Neutrophil (primary cell): ENCODE data around the gene ROR2.

Source experiments
- H3K27ac ChIP-seq: fragments of 200-600 bp; sonication (generic); 2 replicates; pipeline ENCODE4 v1.5.1; 2016; ENCODE audit warnings: mild to moderate bottlenecking, moderate library complexity
- H3K27me3 ChIP-seq: fragments of 200-600 bp; sonication (generic); 2 replicates; pipeline ENCODE4 v1.6.0; 2016; ENCODE audit warnings: mild to moderate bottlenecking
- H3K36me3 ChIP-seq: fragments of 200-600 bp; sonication (generic); 2 replicates; pipeline ENCODE4 v1.5.1; 2017
- H3K4me1 ChIP-seq, 2 experiments: fragments of 200-600 bp in 1 of 2; sonication (generic) in 1 of 2; 1 replicate in 1 of 2; 2 replicates in 1 of 2; pipeline versions ENCODE4 v1.5.1 to v1.6.1; 2013 to 2016; ENCODE audit warnings: low read depth in 1 of 2, low read length in 1 of 2, mild to moderate bottlenecking in 1 of 2, moderate library complexity in 1 of 2; ENCODE audit not compliant: control insufficient read depth in 1 of 2, insufficient read depth in 1 of 2
- H3K4me3 ChIP-seq, 2 experiments: fragments of 200-600 bp in 1 of 2; sonication (generic) in 1 of 2; 1 replicate in 1 of 2; 2 replicates in 1 of 2; pipeline ENCODE4 v1.5.1; 2013 to 2016; ENCODE audit warnings: low read depth in 1 of 2, low read length in 1 of 2, mild to moderate bottlenecking in 1 of 2, moderate library complexity in 1 of 2
- H3K9me3 ChIP-seq: fragments of 200-600 bp; sonication (generic); 2 replicates; pipeline ENCODE4 v1.5.1; 2016
- TF ChIP-seq, protein P1 (sequence below): fragments of 200-600 bp; sonication (generic); IDR thresholded peaks from 2 replicates; pipeline ENCODE4 v1.5.1; 2016; ENCODE audit warnings: antibody characterized with exemption

ROR2 gene

GRCh38 chr9:91908293-91908623 is 41.8 kb downstream of the ROR2 start:
- no peak overlapping the region for H3K27ac ChIP-seq
- peaks cover 25% of the 10 kb centered on the region for H3K27me3 ChIP-seq
- TF ChIP-seq, protein P1, sequence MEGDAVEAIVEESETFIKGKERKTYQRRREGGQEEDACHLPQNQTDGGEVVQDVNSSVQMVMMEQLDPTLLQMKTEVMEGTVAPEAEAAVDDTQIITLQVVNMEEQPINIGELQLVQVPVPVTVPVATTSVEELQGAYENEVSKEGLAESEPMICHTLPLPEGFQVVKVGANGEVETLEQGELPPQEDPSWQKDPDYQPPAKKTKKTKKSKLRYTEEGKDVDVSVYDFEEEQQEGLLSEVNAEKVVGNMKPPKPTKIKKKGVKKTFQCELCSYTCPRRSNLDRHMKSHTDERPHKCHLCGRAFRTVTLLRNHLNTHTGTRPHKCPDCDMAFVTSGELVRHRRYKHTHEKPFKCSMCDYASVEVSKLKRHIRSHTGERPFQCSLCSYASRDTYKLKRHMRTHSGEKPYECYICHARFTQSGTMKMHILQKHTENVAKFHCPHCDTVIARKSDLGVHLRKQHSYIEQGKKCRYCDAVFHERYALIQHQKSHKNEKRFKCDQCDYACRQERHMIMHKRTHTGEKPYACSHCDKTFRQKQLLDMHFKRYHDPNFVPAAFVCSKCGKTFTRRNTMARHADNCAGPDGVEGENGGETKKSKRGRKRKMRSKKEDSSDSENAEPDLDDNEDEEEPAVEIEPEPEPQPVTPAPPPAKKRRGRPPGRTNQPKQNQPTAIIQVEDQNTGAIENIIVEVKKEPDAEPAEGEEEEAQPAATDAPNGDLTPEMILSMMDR = no peak
- H3K4me1 ChIP-seq = peaks cover 10 to 11% of the 10 kb centered on the region in 2 experiments
- no peaks in the 10 kb centered on the region for H3K36me3 ChIP-seq
- H3K9me3 ChIP-seq = no peaks in the 10 kb centered on the region
- no peak overlapping the region for H3K4me3 ChIP-seq

DNA sequence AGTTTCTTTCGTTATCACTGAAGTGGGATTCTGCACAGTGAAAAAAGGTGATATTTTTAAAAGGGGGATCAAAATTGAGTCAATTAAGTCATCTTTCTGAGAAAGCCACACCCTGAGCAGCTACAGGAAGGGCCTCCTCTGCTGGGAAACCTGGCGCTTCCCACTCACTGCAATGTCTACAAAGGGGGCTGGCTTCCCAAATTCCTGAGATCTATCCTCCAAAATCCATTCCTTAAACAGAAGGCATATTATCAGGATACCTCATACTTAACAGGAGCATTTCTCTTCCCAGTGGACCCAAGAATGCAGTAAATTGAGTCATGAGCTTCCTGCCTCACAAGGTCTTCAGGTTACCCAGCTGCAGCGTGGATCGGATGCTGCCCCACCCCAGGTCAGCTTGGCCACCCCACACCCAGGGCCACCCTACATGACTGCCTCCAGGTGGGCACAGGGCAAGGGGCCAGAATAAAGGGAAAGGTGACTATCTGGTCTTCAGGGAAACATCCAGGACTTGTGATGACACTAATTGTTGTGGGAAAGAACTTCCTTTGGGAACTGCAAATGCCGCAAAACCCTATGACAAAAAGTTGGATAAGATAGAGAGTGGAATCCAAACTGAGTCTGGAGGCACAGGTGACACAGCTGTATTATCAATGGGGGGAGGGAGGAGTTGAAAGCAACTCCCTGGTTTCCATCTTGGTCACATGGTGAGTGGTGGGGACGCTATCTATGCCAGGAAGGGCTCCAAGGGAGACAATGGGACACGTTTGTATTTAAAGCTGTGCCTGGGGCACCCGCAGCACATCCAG is 42.3 kb downstream of the ROR2 start:
- TF ChIP-seq, protein P1 = no peak
- Histone ChIP-seq H3K9me3 (no peaks in the 10 kb centered on the region), H3K27me3 (peaks cover 25% of the 10 kb centered on the region), H3K27ac (no peak overlapping the region), H3K4me1 (peaks cover 10 to 11% of the 10 kb centered on the region in 2 experiments), H3K4me3 (no peak overlapping the region), H3K36me3 (no peaks in the 10 kb centered on the region)

DNA sequence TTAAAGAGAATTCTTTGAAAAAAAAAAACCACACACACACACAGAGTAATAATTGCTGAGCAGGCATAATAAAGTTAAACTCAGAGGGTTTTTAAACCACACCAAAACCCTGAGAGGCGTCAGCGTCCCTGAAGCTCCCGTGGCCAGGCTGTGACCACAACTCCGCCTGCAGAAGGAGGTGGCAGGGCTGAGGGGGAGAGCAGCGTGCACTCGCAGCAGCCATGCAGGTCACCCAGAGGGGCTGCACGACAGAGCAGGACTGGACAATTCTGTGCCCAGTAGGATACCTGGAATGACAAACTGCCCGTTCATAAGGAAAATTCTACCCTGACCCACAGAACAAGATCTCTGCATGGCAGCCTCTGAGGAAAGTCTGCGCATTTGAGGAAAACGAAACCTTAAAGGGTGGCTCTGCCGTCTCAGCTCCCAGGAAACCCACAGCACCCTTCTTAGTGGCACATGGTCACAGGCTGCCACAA is 44.0 kb downstream of the ROR2 start:
- Histone ChIP-seq H3K27me3 (peaks cover 25% of the 10 kb centered on the region), H3K27ac (no peak overlapping the region), H3K36me3 (no peaks in the 10 kb centered on the region), H3K4me3 (peak overlapping the region; percentile 51 to 58), H3K4me1 (peaks cover 10 to 11% of the 10 kb centered on the region in 2 experiments), H3K9me3 (no peaks in the 10 kb centered on the region)
- TF ChIP-seq, protein P1 = no peak

DNA sequence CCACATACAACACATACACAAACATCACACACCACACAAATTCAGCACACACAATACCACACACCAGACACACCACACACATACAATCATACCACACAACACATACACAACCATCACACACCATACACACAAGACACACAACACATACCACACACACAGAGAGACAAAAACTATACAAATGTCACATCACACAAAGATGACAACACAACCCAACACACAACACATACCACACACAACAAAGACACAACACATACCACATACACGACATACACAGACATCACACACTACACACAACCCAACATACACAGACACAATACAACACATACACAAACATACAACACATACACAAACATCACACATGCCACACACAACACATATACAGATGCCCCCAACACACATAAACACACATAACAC is 44.8 kb downstream of the ROR2 start:
- Histone ChIP-seq H3K36me3 (no peaks in the 10 kb centered on the region), H3K4me3 (no peak overlapping the region), H3K27ac (no peak overlapping the region), H3K9me3 (no peaks in the 10 kb centered on the region), H3K4me1 (peaks cover 10 to 11% of the 10 kb centered on the region in 2 experiments), H3K27me3 (peaks cover 25% of the 10 kb centered on the region)
- TF ChIP-seq, protein P1 = no peak

GRCh38 chr9:91904588-91905236 is 45.3 kb downstream of the ROR2 start:
- no peaks in the 10 kb centered on the region for H3K9me3 ChIP-seq
- no peak overlapping the region for H3K27ac ChIP-seq

More at GRCh38 chr9:91904588-91905236, 45.3 kb downstream of the ROR2 start:
- TF ChIP-seq, protein P1 = no peak
- Histone ChIP-seq H3K4me3 (no peak overlapping the region), H3K4me1 (peaks cover 10 to 11% of the 10 kb centered on the region in 2 experiments), H3K27me3 (peaks cover 25% of the 10 kb centered on the region), H3K36me3 (no peaks in the 10 kb centered on the region)
